OCI-LY3 (cell line): ENCODE measurements around the gene MAGEB4.

Experiments used
- H2AFZ ChIP-seq: fragments of 200-600, 300-600 bp; shearing (Covaris generic); 2 replicates; pipeline ENCODE4 v1.6.0; 2014; ENCODE audit warnings: antibody characterized with exemption, low read depth, low read length
- H3K27ac ChIP-seq: fragments of 200-600, 300-600 bp; sonication (generic); 2 replicates; pipeline ENCODE4 v1.5.1; 2014; ENCODE audit warnings: mild to moderate bottlenecking, low read length, moderate library complexity, mixed read lengths
- H3K27me3 ChIP-seq: fragments of 200-600, 300-600 bp; sonication (generic); 2 replicates; pipeline ENCODE4 v1.6.1; 2014; ENCODE audit warnings: low read depth, low read length, mixed read lengths
- H3K36me3 ChIP-seq: fragments of 200-600, 300-600 bp; sonication (generic); replicated peaks from 2 replicates; pipeline ENCODE3; 2014; ENCODE audit warnings: low read depth, low read length, mixed read lengths
- H3K4me1 ChIP-seq: fragments of 300-600, 200-600 bp; sonication (generic); 2 replicates; pipeline ENCODE4 v1.6.1; 2014; ENCODE audit warnings: low read length, mixed read lengths
- H3K4me2 ChIP-seq: fragments of 200-600, 300-600 bp; sonication (generic); 2 replicates; pipeline ENCODE4 v1.6.1; 2014; ENCODE audit warnings: low read length, mixed read lengths
- H3K4me3 ChIP-seq: fragments of 300-600, 200-600 bp; sonication (generic); 2 replicates; pipeline ENCODE4 v1.5.1; 2014; ENCODE audit warnings: antibody characterized with exemption, mild to moderate bottlenecking, low read length, moderate library complexity
- H3K79me2 ChIP-seq: fragments of 300-600, 200-600 bp; shearing (Covaris generic); 2 replicates; pipeline ENCODE4 v1.6.1; 2014; ENCODE audit warnings: mild to moderate bottlenecking, low read length, mixed read lengths
- H3K9ac ChIP-seq: fragments of 300-600, 200-600 bp; shearing (Covaris generic); 2 replicates; pipeline ENCODE4 v1.6.0; 2014; ENCODE audit warnings: mild to moderate bottlenecking, low read length, moderate library complexity
- H3K9me3 ChIP-seq: fragments of 200-600, 300-600 bp; shearing (Covaris generic); 2 replicates; pipeline ENCODE4 v1.6.1; 2014; ENCODE audit warnings: low read length, mixed read lengths; ENCODE audit not compliant: insufficient read depth
- H4K20me1 ChIP-seq: fragments of 200-600, 300-600 bp; sonication (generic); 2 replicates; pipeline ENCODE4 v1.6.1; 2016; ENCODE audit warnings: low read length, mixed read lengths; ENCODE audit not compliant: insufficient read depth
- EZH2phosphoT487 ChIP-seq: fragments of 200-600 bp; shearing (Covaris generic); IDR thresholded peaks from 2 replicates; pipeline ENCODE4 v1.6.1; 2018; ENCODE audit warnings: antibody characterized with exemption, mixed run types, low read depth
- TF ChIP-seq, protein P1 (sequence below): fragments of 200-600, 300-600 bp; sonication (generic); IDR thresholded peaks from 2 replicates; pipeline ENCODE4 v1.5.1; 2014; ENCODE audit warnings: antibody characterized with exemption, low read length, low read depth

Gene MAGEB4

DNA sequence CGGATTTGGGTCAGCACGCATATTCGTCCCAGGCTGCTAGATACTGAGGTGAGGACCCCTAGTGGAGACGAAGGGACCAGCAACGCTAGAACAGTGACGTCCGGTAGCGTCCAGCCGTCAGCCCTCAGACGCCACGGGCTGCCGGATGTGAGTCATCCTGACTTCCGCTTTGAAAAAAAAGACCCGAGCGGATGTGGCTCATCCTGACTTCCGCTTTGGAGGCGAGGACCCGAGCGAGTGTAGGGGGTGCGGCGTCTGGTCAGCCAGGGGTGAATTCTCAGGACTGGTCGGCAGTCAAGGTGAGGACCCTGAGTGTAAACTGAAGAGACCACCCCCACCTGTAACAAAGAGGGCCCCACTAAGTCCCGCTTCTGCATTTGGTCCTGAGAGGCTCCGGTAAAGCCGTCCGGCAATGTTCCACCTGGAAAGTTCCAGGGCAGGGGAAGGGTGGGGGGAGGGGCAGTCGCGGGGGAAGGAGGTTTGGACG, 26.4 kb upstream of the MAGEB4 start, which contains the start of gene MAGEB2:
MAGEB2 (plus strand) TSS at position 207 of the 487 bp plus-strand sequence. CDS start 3,018 bp downstream, outside the sequence.
- H3K9ac ChIP-seq = no peak within 1 kb of the TSS
- no peak within 1 kb of the TSS for H3K4me2 ChIP-seq
- H2AFZ ChIP-seq = no peak within 1 kb of the TSS
- H3K4me3 ChIP-seq = no peak within 1 kb of the TSS
- H3K79me2 ChIP-seq = no peaks in the 10 kb centered on the region
- no peak within 1 kb of the TSS for H3K27ac ChIP-seq
- TF ChIP-seq, protein P1, sequence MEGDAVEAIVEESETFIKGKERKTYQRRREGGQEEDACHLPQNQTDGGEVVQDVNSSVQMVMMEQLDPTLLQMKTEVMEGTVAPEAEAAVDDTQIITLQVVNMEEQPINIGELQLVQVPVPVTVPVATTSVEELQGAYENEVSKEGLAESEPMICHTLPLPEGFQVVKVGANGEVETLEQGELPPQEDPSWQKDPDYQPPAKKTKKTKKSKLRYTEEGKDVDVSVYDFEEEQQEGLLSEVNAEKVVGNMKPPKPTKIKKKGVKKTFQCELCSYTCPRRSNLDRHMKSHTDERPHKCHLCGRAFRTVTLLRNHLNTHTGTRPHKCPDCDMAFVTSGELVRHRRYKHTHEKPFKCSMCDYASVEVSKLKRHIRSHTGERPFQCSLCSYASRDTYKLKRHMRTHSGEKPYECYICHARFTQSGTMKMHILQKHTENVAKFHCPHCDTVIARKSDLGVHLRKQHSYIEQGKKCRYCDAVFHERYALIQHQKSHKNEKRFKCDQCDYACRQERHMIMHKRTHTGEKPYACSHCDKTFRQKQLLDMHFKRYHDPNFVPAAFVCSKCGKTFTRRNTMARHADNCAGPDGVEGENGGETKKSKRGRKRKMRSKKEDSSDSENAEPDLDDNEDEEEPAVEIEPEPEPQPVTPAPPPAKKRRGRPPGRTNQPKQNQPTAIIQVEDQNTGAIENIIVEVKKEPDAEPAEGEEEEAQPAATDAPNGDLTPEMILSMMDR = no peak
- no peak for TF ChIP-seq EZH2phosphoT487
- no peaks in the 10 kb centered on the region for H3K36me3 ChIP-seq
- H3K27me3 ChIP-seq = no peaks in the 10 kb centered on the region
- H3K9me3 ChIP-seq = no peaks in the 10 kb centered on the region
- no peaks in the 10 kb centered on the region for H4K20me1 ChIP-seq
- H3K4me1 ChIP-seq = no peaks in the 10 kb centered on the region

DNA sequence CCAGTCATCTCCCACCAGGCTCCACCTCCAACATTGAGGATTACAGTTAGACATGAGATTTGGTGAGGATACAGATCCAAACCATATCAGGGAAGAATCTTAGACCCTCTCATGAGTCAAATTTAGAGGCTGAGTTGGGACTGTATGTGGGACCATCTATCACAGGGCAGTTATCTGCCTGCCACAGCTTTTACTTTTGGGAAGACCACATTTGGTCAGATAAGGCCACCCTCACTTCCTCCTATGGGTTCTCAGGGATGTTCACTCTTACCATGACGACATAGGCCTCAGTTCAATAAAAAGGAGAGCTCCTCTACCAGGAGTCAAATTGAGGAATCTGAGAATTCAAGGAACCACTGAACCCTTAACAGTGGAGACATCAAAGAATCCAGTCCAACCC, 24.3 kb upstream of the MAGEB4 start:
- Histone ChIP-seq H3K27me3 (no peaks in the 10 kb centered on the region), H4K20me1 (no peaks in the 10 kb centered on the region), H3K4me2 (no peak overlapping the region)

DNA sequence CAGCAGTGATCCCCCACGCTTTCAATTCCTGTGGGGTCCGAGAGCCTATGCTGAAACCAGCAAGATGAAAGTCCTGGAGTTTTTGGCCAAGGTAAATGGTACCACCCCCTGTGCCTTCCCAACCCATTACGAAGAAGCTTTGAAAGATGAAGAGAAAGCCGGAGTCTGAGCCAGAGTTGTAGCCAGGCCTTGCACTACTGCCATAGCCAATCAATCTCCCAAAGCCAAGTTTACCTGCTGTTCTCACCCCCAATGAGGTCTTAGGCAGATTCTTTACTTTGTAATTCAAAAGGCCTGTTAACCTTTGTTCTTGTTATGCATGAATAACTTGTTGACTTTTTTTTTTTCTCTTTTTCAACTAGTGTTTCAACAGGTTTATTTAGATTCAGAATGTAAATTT, 22.4 kb upstream of the MAGEB4 start:
- TF ChIP-seq, protein P1 = no peak
- TF ChIP-seq EZH2phosphoT487 = no peak
- no peaks in the 10 kb centered on the region for H3K36me3 ChIP-seq
- no peaks in the 10 kb centered on the region for H3K27me3 ChIP-seq
- no peak overlapping the region for H3K27ac ChIP-seq
- H3K4me3 ChIP-seq = no peak overlapping the region
- H3K4me1 ChIP-seq = no peaks in the 10 kb centered on the region
- no peaks in the 10 kb centered on the region for H4K20me1 ChIP-seq
- no peaks in the 10 kb centered on the region for H3K9me3 ChIP-seq
- no peak overlapping the region for H3K4me2 ChIP-seq
- no peaks in the 10 kb centered on the region for H3K79me2 ChIP-seq
- H3K9ac ChIP-seq = no peak overlapping the region
- H2AFZ ChIP-seq = no peak overlapping the region

More for the DNA sequence above, 24.3 kb upstream of the MAGEB4 start:
- no peak overlapping the region for H3K27ac ChIP-seq
- H3K79me2 ChIP-seq = no peaks in the 10 kb centered on the region
- H3K4me1 ChIP-seq = no peaks in the 10 kb centered on the region
- H3K4me3 ChIP-seq = no peak overlapping the region
- TF ChIP-seq, protein P1 = no peak
- no peak for TF ChIP-seq EZH2phosphoT487
- H3K36me3 ChIP-seq = no peaks in the 10 kb centered on the region
- H2AFZ ChIP-seq = no peak overlapping the region
- H3K9me3 ChIP-seq = no peaks in the 10 kb centered on the region
- H3K9ac ChIP-seq = no peak overlapping the region

DNA sequence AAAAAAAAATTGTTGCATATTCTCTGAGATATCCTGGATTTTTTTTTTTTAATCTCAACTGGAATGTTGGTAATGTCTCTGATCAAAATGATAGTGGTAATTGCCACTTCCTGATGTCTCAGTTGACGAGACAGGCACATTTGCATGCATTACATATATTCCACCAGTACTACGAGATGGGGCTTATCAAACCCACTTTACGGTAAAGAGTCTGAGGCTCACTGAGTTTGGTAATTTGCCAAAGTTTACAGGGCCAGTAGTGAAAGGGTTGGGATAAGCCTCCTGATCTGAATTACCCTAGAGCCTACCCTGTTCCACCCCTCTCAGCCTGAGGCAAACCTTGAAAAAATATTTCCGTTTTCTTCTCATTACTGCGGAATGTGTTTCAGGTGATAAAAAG, 21.1 kb upstream of the MAGEB4 start:
- Histone ChIP-seq H3K4me3 (no peak overlapping the region), H3K27ac (no peak overlapping the region), H3K4me2 (no peak overlapping the region), H3K79me2 (no peaks in the 10 kb centered on the region), H3K9me3 (no peaks in the 10 kb centered on the region), H4K20me1 (no peaks in the 10 kb centered on the region), H2AFZ (no peak overlapping the region), H3K27me3 (no peaks in the 10 kb centered on the region), H3K9ac (no peak overlapping the region), H3K36me3 (no peaks in the 10 kb centered on the region), H3K4me1 (no peaks in the 10 kb centered on the region)
- TF ChIP-seq, protein P1 = no peak
- no peak for TF ChIP-seq EZH2phosphoT487
